Astrocyte (in vitro differentiated cells and primary cell): Measurements from ENCODE around the gene CLCNKA. TPM values are rescaled to one million over a fixed set of nuclear protein-coding genes. Genes with fewer than 3 reads are reported as not detected.
A peak's percentile ranks its signal among the peaks of the same experiment; 100 is the strongest.

Source experiments
- DNase-seq: peaks from one replicate; pipeline ENCODE4 v3.0.0-alpha.2; 2010; ENCODE audit warnings: low read depth
- FAIRE-seq: peaks from 2 replicates; lab custom pipeline; 2011; peaks lifted over from hg19 to GRCh38; lab: Jason Lieb, UNC
- H2AFZ ChIP-seq: 2 replicates; pipeline ENCODE4 v1.6.0; 2012; ENCODE audit warnings: low read depth, low read length, inconsistent platforms
- H3K27ac ChIP-seq: 2 replicates; pipeline ENCODE4 v1.5.1; 2011; ENCODE audit warnings: low read depth, low read length, inconsistent platforms
- H3K27me3 ChIP-seq: 2 replicates; pipeline ENCODE4 v1.6.0; 2011; ENCODE audit warnings: low read length, inconsistent platforms; ENCODE audit not compliant: insufficient read depth
- H3K36me3 ChIP-seq: 2 replicates; pipeline ENCODE4 v1.5.1; 2011; ENCODE audit warnings: low read length, inconsistent platforms; ENCODE audit not compliant: insufficient read depth
- H3K4me1 ChIP-seq: 2 replicates; pipeline ENCODE4 v1.5.1; 2011; ENCODE audit warnings: low read length, inconsistent platforms; ENCODE audit not compliant: insufficient read depth
- H3K4me2 ChIP-seq: 2 replicates; pipeline ENCODE4 v1.6.0; 2012; ENCODE audit warnings: low read length, inconsistent platforms
- H3K4me3 ChIP-seq: 2 replicates; pipeline ENCODE4 v1.5.1; 2011; ENCODE audit warnings: low read depth, mild to moderate bottlenecking, low read length, inconsistent platforms; ENCODE audit not compliant: insufficient read depth
- H3K79me2 ChIP-seq: 2 replicates; pipeline ENCODE4 v1.6.0; 2012; ENCODE audit warnings: mild to moderate bottlenecking, low read length, inconsistent platforms; ENCODE audit not compliant: insufficient read depth
- H3K9ac ChIP-seq: 2 replicates; pipeline ENCODE4 v1.6.0; 2012; ENCODE audit warnings: mild to moderate bottlenecking, low read length, inconsistent platforms
- H3K9me3 ChIP-seq: 2 replicates; pipeline ENCODE4 v1.5.1; 2012; ENCODE audit warnings: low read depth, mild to moderate bottlenecking, low read length, inconsistent platforms; ENCODE audit not compliant: insufficient read depth
- H4K20me1 ChIP-seq: 2 replicates; pipeline ENCODE4 v1.6.0; 2012; ENCODE audit warnings: low read length, inconsistent platforms; ENCODE audit not compliant: insufficient read depth
- H3K27ac Mint-ChIP-seq: one replicate; pipeline ENCODE4 v1.8.0; 2021; ENCODE audit warnings: mild to moderate bottlenecking, mixed read lengths; ENCODE audit not compliant: unreplicated experiment
- H3K27me3 Mint-ChIP-seq: one replicate; pipeline ENCODE4 v1.8.0; 2021; ENCODE audit warnings: low read depth, mixed read lengths; ENCODE audit not compliant: unreplicated experiment
- H3K36me3 Mint-ChIP-seq: one replicate; pipeline ENCODE4 v1.8.0; 2021; ENCODE audit warnings: low read depth, mixed read lengths; ENCODE audit not compliant: unreplicated experiment
- H3K4me1 Mint-ChIP-seq: one replicate; pipeline ENCODE4 v1.8.0; 2021; ENCODE audit warnings: low read depth, mixed read lengths; ENCODE audit not compliant: unreplicated experiment
- H3K4me3 Mint-ChIP-seq: one replicate; pipeline ENCODE4 v1.8.0; 2021; ENCODE audit warnings: mild to moderate bottlenecking, moderate library complexity, mixed read lengths; ENCODE audit not compliant: unreplicated experiment
- H3K9me3 Mint-ChIP-seq: one replicate; pipeline ENCODE4 v1.8.0; 2021; ENCODE audit warnings: mild to moderate bottlenecking, mixed read lengths; ENCODE audit not compliant: unreplicated experiment
- EZH2 ChIP-seq: IDR thresholded peaks from 2 replicates; pipeline ENCODE4 v1.6.1; 2012; ENCODE audit warnings: mild to moderate bottlenecking, low read length, inconsistent platforms; ENCODE audit not compliant: insufficient read depth
- total RNA-seq: library from RNA; stranded (reverse); gene quantifications from 2 replicates; pipeline ENCODE4 v1.2.1, GENCODE V29; 2021
- TF ChIP-seq, protein P1 (sequence below): IDR thresholded peaks from 2 replicates; pipeline ENCODE4 v1.5.1; 2011; ENCODE audit warnings: low read depth, mild to moderate bottlenecking, inconsistent platforms, low read length, moderate library complexity; ENCODE audit not compliant: insufficient read depth

CLCNKA gene
- total RNA-seq, 1 donor from 2014 or later, result 0.16 TPM

DNA sequence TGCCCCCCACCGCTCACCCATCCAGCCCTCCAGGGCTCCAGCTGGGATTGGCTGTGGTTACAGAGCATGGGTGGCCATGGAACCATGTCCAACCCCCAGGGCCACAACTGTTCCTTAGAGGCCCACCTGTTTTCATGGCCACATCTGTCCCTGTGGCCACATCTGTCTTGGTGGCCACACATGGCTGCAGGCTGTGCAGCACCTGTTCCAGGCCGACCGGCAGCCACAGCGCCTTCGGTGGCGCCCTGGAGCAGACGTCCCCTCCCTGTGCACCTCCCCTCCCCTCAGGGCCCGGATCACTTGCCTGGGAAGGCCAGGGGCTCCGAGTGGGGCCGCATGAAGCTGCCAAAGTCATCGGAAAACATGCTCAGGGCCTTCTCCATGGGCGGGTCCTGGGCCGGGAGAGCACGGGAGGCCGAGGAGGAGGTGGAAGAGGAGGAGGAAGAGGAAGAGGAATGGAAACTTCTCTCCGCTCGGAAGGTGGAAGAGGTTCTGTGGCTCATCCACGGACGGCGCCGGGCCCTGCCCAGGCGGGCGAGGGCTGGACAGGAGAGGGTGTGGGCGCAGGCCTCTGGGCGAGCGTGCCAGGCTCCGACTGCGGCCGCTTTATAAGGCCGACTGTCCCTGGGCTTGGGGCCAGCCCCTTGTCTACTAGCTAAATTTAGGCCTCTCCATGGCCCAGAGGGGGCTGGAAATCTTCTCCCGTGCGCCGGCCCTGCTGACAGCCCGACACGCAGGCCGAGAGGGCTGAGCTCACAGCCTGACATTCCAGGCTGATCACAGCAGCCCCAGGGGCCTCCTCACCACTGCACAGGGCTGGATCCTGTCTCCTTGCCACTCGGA, 4.2 kb upstream of the CLCNKA start, which contains the start of gene HSPB7:
Gene HSPB7 (minus strand): TSS at position 583 of the 843 bp plus-strand sequence. CDS start 80 bp downstream, at position 503.
- H3K9me3 Mint-ChIP-seq, result peaks cover 4% of the 10 kb centered on the region
- Histone ChIP-seq H3K4me2 (no peak within 1 kb of the TSS), H3K79me2 (no peaks in the 10 kb centered on the region), H3K27me3 (no peaks in the 10 kb centered on the region), H3K27ac (no peak within 1 kb of the TSS), H3K36me3 (no peaks in the 10 kb centered on the region), H4K20me1 (no peaks in the 10 kb centered on the region), H3K9me3 (no peaks in the 10 kb centered on the region), H3K9ac (peak within 1 kb of the TSS; percentile 43), H3K4me3 (no peak within 1 kb of the TSS), H3K4me1 (peaks cover 42% of the 10 kb centered on the region), H2AFZ (peak within 1 kb of the TSS; percentile 39)
- TF ChIP-seq EZH2, result no peak
- TF ChIP-seq, protein P1, sequence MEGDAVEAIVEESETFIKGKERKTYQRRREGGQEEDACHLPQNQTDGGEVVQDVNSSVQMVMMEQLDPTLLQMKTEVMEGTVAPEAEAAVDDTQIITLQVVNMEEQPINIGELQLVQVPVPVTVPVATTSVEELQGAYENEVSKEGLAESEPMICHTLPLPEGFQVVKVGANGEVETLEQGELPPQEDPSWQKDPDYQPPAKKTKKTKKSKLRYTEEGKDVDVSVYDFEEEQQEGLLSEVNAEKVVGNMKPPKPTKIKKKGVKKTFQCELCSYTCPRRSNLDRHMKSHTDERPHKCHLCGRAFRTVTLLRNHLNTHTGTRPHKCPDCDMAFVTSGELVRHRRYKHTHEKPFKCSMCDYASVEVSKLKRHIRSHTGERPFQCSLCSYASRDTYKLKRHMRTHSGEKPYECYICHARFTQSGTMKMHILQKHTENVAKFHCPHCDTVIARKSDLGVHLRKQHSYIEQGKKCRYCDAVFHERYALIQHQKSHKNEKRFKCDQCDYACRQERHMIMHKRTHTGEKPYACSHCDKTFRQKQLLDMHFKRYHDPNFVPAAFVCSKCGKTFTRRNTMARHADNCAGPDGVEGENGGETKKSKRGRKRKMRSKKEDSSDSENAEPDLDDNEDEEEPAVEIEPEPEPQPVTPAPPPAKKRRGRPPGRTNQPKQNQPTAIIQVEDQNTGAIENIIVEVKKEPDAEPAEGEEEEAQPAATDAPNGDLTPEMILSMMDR, result no peak
- H3K36me3 Mint-ChIP-seq, result no peaks in the 10 kb centered on the region
- H3K4me1 Mint-ChIP-seq, result peaks cover 30% of the 10 kb centered on the region
- DNase-seq (peak; percentile 60), FAIRE-seq (no peak)
- peaks cover 14% of the 10 kb centered on the region for H3K27me3 Mint-ChIP-seq
- peak within 1 kb of the TSS; percentile 66 for H3K27ac Mint-ChIP-seq
- H3K4me3 Mint-ChIP-seq, result no peak within 1 kb of the TSS

DNA sequence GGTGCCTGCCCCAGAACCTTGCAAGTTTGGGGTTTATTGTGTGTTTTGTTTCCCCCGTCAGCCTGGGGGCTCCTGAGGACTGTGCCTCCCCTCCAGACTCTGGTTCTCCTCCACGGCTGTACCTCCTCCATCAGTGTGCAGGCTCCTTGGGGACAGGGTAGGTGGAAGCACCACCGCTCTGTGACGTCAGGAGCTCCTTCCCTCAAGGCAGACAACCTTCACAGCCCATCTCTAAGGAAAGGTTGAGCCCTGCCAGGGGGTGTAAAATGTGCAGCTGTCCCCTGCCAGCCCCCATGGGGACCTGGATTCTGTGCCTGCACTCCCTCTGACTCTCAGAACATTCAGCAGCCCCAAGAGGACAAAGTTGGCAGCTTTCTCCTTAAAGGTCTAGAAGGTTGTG, 3.5 kb upstream of the CLCNKA start:
- Histone ChIP-seq H3K79me2 (no peaks in the 10 kb centered on the region), H4K20me1 (no peaks in the 10 kb centered on the region), H3K9ac (peak overlapping the region; percentile 8), H3K4me3 (no peak overlapping the region), H3K27me3 (no peaks in the 10 kb centered on the region), H3K4me1 (peaks cover 38% of the 10 kb centered on the region), H2AFZ (peak overlapping the region; percentile 39), H3K36me3 (no peaks in the 10 kb centered on the region), H3K9me3 (no peaks in the 10 kb centered on the region), H3K4me2 (no peak overlapping the region), H3K27ac (no peak overlapping the region)
- no peak for DNase-seq
- Mint-ChIP-seq H3K27me3 (peaks cover 17% of the 10 kb centered on the region), H3K4me3 (no peak overlapping the region), H3K27ac (peak overlapping the region; percentile 66), H3K4me1 (peaks cover 30% of the 10 kb centered on the region), H3K9me3 (peaks cover 4% of the 10 kb centered on the region), H3K36me3 (no peaks in the 10 kb centered on the region)
- TF ChIP-seq, protein P1, result no peak
- TF ChIP-seq EZH2, result no peak
- FAIRE-seq, result no peak
